SK-N-SH (cell line): Measurements from ENCODE around the gene MPV17L2. TPM values are rescaled to one million over a fixed set of nuclear protein-coding genes. Genes with fewer than 3 reads are reported as not detected.

ENCODE experiments used
- CTCF ChIA-PET: fragments of 300-600, 350-600 bp; formaldehyde crosslinking; extraction: SDS; loops from one replicate; lab custom pipeline; 2021; lab: Yijun Ruan, JAX
- POLR2A ChIA-PET: fragments of 350-600 bp; sonication (Branson Sonifier 250); formaldehyde crosslinking; extraction: SDS; loops from one replicate; lab custom pipeline; 2020; ENCODE audit warnings: antibody characterized with exemption, inconsistent platforms; lab: Yijun Ruan, JAX
- DNase-seq: peaks from one replicate; pipeline ENCODE4 v3.0.0; 2012
- H2AFZ ChIP-seq: fragments of 200-600 bp; sonication (generic); 2 replicates; pipeline ENCODE4 v1.8.1; 2016; ENCODE audit warnings: antibody characterized with exemption, mild to moderate bottlenecking, low read depth
- H3F3A ChIP-seq: fragments of 200-600 bp; sonication (generic); replicated peaks from 2 replicates; pipeline ENCODE3; 2016; ENCODE audit warnings: antibody characterized with exemption, mild to moderate bottlenecking; ENCODE audit not compliant: insufficient read depth
- H3K27ac ChIP-seq, 2 experiments: fragments of 200-500 bp in 1 of 2; fragments of 200-600 bp in 1 of 2; sonication (Bioruptor generic) in 1 of 2; sonication (generic), shearing (Covaris generic) in 1 of 2; 2 replicates each; pipeline versions ENCODE4 v1.5.1 to v1.6.1; 2014 to 2016; ENCODE audit warnings: low read depth in 2 of 2, inconsistent platforms in 1 of 2, low read length in 1 of 2, mild to moderate bottlenecking in 1 of 2, mixed read lengths in 1 of 2
- H3K27me3 ChIP-seq: fragments of 200-600 bp; sonication (generic), shearing (Covaris generic); 2 replicates; pipeline ENCODE4 v1.6.1; 2016; ENCODE audit warnings: mixed run types; ENCODE audit not compliant: insufficient read depth
- H3K36me3 ChIP-seq, 2 experiments: fragments of 200-500 bp in 1 of 2; fragments of 200-600 bp in 1 of 2; sonication (Bioruptor generic) in 1 of 2; sonication (generic) in 1 of 2; replicated peaks in 1 of 2; 2 replicates each; pipeline versions ENCODE3 to v1.5.1; 2014 to 2016; ENCODE audit warnings: low read length in 1 of 2, mild to moderate bottlenecking in 1 of 2; ENCODE audit not compliant: insufficient read depth in 2 of 2, control insufficient read depth in 1 of 2
- H3K4me1 ChIP-seq, 2 experiments: fragments of 200-500 bp in 1 of 2; fragments of 200-600 bp in 1 of 2; sonication (Bioruptor generic) in 1 of 2; sonication (generic), shearing (Covaris generic) in 1 of 2; 2 replicates each; pipeline versions ENCODE4 v1.5.1 to v1.6.1; 2014 to 2016; ENCODE audit warnings: low read depth in 1 of 2, low read length in 1 of 2, mixed run types in 1 of 2; ENCODE audit not compliant: insufficient read depth in 2 of 2, control insufficient read depth in 1 of 2
- H3K4me2 ChIP-seq: fragments of 200-600 bp; sonication (generic), shearing (Covaris generic); 2 replicates; pipeline ENCODE4 v1.6.1; 2017; ENCODE audit warnings: mixed run types
- H3K4me3 ChIP-seq, 2 experiments: fragments of 200-500 bp in 1 of 2; fragments of 200-600 bp in 1 of 2; sonication (Bioruptor generic) in 1 of 2; sonication (generic), shearing (Covaris generic) in 1 of 2; 2 replicates each; pipeline versions ENCODE4 v1.5.1 to v1.8.1; 2014 to 2016; ENCODE audit warnings: low read depth in 2 of 2, inconsistent platforms in 1 of 2, low read length in 1 of 2, mild to moderate bottlenecking in 1 of 2, mixed read lengths in 1 of 2, moderate library complexity in 1 of 2
- H3K79me2 ChIP-seq: fragments of 200-600 bp; sonication (generic); 2 replicates; pipeline ENCODE4 v1.8.1; 2017; ENCODE audit warnings: mild to moderate bottlenecking; ENCODE audit not compliant: insufficient read depth
- H3K9ac ChIP-seq: fragments of 200-600 bp; sonication (generic); 2 replicates; pipeline ENCODE4 v1.6.1; 2017; ENCODE audit warnings: mixed run types
- H3K9me2 ChIP-seq: fragments of 200-600 bp; sonication (generic); 2 replicates; pipeline ENCODE4 v1.6.1; 2017; ENCODE audit warnings: mixed run types
- H3K9me3 ChIP-seq: fragments of 200-600 bp; sonication (generic); 2 replicates; pipeline ENCODE4 v1.6.1; 2017; ENCODE audit warnings: mixed run types, mild to moderate bottlenecking, moderate library complexity
- H4K20me1 ChIP-seq: fragments of 200-600 bp; sonication (generic); 2 replicates; pipeline ENCODE4 v1.6.1; 2017; ENCODE audit warnings: mild to moderate bottlenecking, mixed run types; ENCODE audit not compliant: insufficient read depth
- CTCF ChIP-seq: fragments of 200-600 bp; sonication (generic); IDR thresholded peaks from 2 replicates; pipeline ENCODE4 v1.6.1; 2017; ENCODE audit warnings: antibody characterized with exemption, mild to moderate bottlenecking, moderate library complexity
- ELF1 ChIP-seq: IDR thresholded peaks from 2 replicates; pipeline ENCODE4 v1.4.0; 2012
- FOXJ3 ChIP-seq: sonication (generic); formaldehyde crosslinking; IDR thresholded peaks from 2 replicates; pipeline ENCODE4 v1.5.1; 2020; ENCODE audit warnings: mild to moderate bottlenecking, missing genetic modification reagents
- GATA2 ChIP-seq: sonication (generic); formaldehyde crosslinking; IDR thresholded peaks from 2 replicates; pipeline ENCODE4 v1.5.0; 2020; ENCODE audit warnings: mild to moderate bottlenecking, missing genetic modification reagents
- MEF2A ChIP-seq: IDR thresholded peaks from 2 replicates; pipeline ENCODE4 v1.4.0; 2012; ENCODE audit warnings: low read depth, borderline replicate concordance
- NRF1 ChIP-seq: IDR thresholded peaks from 2 replicates; pipeline ENCODE4 v1.6.1; 2012; ENCODE audit warnings: low read depth, mild to moderate bottlenecking, low read length
- REST ChIP-seq: IDR thresholded peaks from 2 replicates; pipeline ENCODE4 v1.6.1; 2012; ENCODE audit warnings: mild to moderate bottlenecking, low read depth, low read length, moderate library complexity
- USF2 ChIP-seq: fragments of 150-350 bp; IDR thresholded peaks from 2 replicates; pipeline ENCODE4 v1.6.1; 2017; ENCODE audit warnings: antibody characterized with exemption, low read length, low read depth, borderline replicate concordance
- WGBS: methylation state at CpG from one replicate; pipeline ENCODE4 v1.1.6; 2017; ENCODE audit warnings: low lambda C conversion rate; 5-methylcytosine and 5-hydroxymethylcytosine counted together
- polyA plus RNA-seq, 3 experiments: library from polyadenylated mRNA; depleted of rRNA; stranded (reverse); fragments of >200 nt; gene quantifications; 2 replicates each; pipeline ENCODE4 v1.2.3, GENCODE V29; 2012

The MPV17L2 gene
- polyA plus RNA-seq, 1 of the 3 experiments (the other 2 are of a cell fraction), result 17.5 TPM

DNA sequence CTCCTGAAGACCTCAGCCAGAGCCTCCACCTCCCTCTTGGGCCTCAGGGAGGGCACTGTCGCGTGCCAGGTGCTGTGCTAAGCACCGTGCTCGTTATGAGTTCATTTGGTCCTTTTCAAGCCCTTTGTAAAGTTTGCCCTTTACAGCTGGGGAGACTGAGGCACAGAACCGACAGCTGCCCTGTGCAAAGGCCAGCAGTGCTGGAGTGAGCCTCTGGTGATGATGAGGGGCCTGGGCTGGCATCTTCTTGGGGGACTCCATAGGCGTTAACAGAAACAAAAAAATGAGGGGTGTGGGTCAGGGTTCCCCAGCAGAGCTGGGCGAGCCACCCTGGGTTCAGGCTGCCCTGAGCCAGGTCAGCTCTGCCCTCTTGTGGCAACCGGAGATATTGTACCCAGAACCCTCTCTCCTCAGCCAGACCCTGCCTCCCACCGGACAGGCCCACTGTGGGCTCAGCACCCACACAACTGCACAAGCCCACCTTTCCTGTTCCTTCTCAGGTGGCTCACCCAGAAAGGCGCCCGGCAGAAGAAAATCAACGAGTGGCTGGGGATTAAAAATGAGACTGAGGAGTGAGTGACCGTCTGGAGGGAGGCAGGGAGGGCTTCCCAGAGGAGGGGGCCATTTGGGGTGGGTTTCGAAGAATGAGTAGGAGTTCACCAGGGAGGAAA is 24.9 kb upstream of the MPV17L2 start (continued):
- no peak for TF ChIP-seq FOXJ3 (CRISPR knock-in tag)

DNA sequence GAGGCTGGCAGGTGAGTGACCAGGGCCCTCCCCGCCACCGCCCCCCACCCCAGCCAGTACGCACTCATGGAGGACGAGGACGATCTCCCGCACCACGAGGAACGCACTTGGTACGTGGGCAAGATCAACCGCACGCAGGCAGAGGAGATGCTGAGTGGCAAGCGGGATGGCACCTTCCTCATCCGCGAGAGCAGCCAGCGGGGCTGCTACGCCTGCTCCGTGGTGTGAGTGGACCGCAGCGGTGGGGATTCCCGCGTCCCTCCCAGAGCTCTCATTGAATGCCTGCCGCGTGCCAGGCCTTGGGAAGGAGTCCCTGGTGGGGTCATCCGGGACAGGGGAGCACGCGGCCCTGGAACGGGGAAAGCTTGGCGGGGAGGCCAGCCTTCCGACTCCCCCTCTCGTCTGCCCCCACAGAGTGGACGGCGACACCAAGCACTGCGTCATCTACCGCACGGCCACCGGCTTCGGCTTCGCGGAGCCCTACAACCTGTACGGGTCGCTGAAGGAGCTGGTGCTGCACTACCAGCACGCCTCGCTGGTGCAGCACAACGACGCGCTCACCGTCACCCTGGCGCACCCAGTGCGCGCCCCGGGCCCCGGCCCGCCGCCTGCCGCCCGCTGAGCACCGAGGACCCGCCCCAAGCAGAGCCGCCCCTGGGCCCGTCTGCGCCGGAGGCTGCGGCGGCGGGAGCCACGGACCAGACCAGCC is 24.2 kb upstream of the MPV17L2 start:
- Histone ChIP-seq H3K9ac (no peak overlapping the region), H4K20me1 (no peaks in the 10 kb centered on the region), H3K4me2 (no peak overlapping the region), H3K9me2 (no peaks in the 10 kb centered on the region), H3K27ac (no peak overlapping the region), H3K36me3 (peaks cover 25 to 26% of the 10 kb centered on the region in 2 experiments), H3F3A (peaks cover 13% of the 10 kb centered on the region), H3K9me3 (no peaks in the 10 kb centered on the region), H2AFZ (no peak overlapping the region), H3K4me3 (no peak overlapping the region), H3K79me2 (no peaks in the 10 kb centered on the region), H3K27me3 (no peaks in the 10 kb centered on the region), H3K4me1 (peaks cover 0 to 4% of the 10 kb centered on the region in 2 experiments; a peak in 1 of 4 replicates)
- POLR2A ChIA-PET, result interaction anchor here (0.6 to 1.7 kb wide), 2 partner anchors 56 to 59 kb away, joined by 3 to 4 read pairs; no protein-coding TSS in a partner anchor
- TF ChIP-seq REST, result no peak
- TF ChIP-seq ELF1, result no peak
- TF ChIP-seq NRF1, result no peak
- no peak for TF ChIP-seq MEF2A
- no peak for TF ChIP-seq GATA2 (CRISPR knock-in tag)
- TF ChIP-seq CTCF, result no peak
- TF ChIP-seq USF2, result no peak
- no peak for TF ChIP-seq FOXJ3 (CRISPR knock-in tag)
- DNase-seq, result peak; percentile 29
- 96% methylated on average over 23 of the region's 66 CpGs for WGBS
- CTCF ChIA-PET, result interaction anchor here (0.9 to 9.4 kb wide), 15 partner anchors 8 to 162 kb away, joined by 3 to 78 read pairs (median 4); partner anchors contain the start of gene PIK3R2
